AG04450 (cell line): ENCODE measurements around the gene TBL1XR1. TPM values are rescaled to one million over a fixed set of nuclear protein-coding genes. Genes with fewer than 3 reads are reported as not detected.

ENCODE experiments used
- CTCF ChIA-PET: fragments of 300-600, 350-600 bp; formaldehyde crosslinking; extraction: SDS; loops from one replicate; lab custom pipeline; 2022; ENCODE audit warnings: antibody characterized with exemption, inconsistent platforms; lab: Charles Lee
- POLR2A ChIA-PET: fragments of 350-600 bp; formaldehyde crosslinking; extraction: SDS; loops from one replicate; lab custom pipeline; 2021; ENCODE audit warnings: antibody characterized with exemption, inconsistent platforms; lab: Yijun Ruan, JAX
- DNase-seq: peaks from one replicate; pipeline ENCODE4 v3.0.0-alpha.2; 2011; ENCODE audit warnings: low read depth, low spot score
- H3K27ac ChIP-seq: one replicate; pipeline ENCODE4 v1.5.1; 2012; ENCODE audit warnings: low read depth, low read length, control low read depth
- H3K27me3 ChIP-seq: one replicate; pipeline ENCODE4 v1.6.0; 2012; ENCODE audit warnings: low read length; ENCODE audit not compliant: control insufficient read depth, insufficient read depth
- H3K4me3 ChIP-seq: 2 replicates; pipeline ENCODE4 v1.5.1; 2011; ENCODE audit warnings: mild to moderate bottlenecking, low read depth, low read length, control low read depth
- H3K9me3 ChIP-seq: 2 replicates; pipeline ENCODE4 v1.5.1; 2012; ENCODE audit warnings: low read length; ENCODE audit not compliant: control insufficient read depth, insufficient read depth
- polyA minus RNA-seq: library from RNA; depleted of rRNA, polyadenylated mRNA; stranded (reverse); fragments of >200 nt; gene quantifications from 2 replicates; pipeline ENCODE4 v1.2.3, GENCODE V29; 2011; rRNA and poly(A)+ RNA removed
- polyA plus RNA-seq: library from polyadenylated mRNA; depleted of rRNA; stranded (reverse); fragments of >200 nt; gene quantifications from 2 replicates; pipeline ENCODE4 v1.2.3, GENCODE V29; 2011; rRNA removed
- TF ChIP-seq, protein P1 (sequence below): IDR thresholded peaks from 2 replicates; pipeline ENCODE4 v1.5.1; 2011; ENCODE audit warnings: low read depth, low read length, control low read depth, inconsistent platforms

Gene TBL1XR1
- polyA plus RNA-seq: 199 and 207 TPM in 2 replicates
- polyA minus RNA-seq: 725 and 834 TPM in 2 replicates

DNA sequence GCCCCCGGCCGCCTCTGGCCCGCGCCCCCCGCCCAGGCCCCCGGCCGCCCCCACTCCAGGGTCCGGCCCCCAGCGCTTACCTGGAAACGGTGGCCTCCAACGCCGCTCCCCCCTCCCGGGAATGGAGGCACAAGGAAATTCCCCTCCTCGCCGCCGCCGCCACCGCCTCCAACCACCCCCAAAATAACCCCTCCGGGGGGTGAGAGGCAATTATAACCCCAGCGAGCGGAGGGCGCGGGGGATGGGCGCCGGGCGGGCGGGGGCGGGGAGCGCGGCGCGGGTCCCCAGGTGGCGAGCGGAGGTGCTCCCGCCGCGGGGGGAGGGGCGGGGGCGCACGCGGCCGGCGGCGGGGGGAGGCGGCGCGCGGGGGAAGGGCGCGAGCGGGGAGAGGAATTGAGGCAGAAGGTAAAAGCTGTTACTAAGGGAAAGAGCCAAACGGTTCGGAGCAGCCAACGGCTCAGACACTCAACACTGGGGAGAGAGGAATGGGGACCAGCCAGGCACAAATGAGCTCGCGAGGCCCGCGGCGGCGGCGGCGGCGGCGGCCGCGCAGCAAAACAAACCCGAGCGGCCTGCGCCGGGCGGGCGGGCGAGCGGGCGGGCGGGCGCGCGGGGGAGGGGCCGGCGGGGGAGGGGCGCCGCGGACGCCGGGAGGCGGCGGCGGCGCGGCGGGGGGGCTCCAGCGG is at the start of gene TBL1XR1:
TSS of gene TBL1XR1 (minus strand) at position 442 of the 686 bp plus-strand sequence. CDS start 132,505 bp downstream, outside the sequence.
- DNase-seq: peak; percentile 83
- CTCF ChIA-PET: interaction anchor here (0.5 kb wide), 1 partner anchor 163 kb away, joined by 6 read pairs; no protein-coding TSS in a partner anchor
- no peaks in the 10 kb centered on the region for H3K27me3 ChIP-seq
- H3K4me3 ChIP-seq: peak within 1 kb of the TSS; percentile 92
- TF ChIP-seq, protein P1, sequence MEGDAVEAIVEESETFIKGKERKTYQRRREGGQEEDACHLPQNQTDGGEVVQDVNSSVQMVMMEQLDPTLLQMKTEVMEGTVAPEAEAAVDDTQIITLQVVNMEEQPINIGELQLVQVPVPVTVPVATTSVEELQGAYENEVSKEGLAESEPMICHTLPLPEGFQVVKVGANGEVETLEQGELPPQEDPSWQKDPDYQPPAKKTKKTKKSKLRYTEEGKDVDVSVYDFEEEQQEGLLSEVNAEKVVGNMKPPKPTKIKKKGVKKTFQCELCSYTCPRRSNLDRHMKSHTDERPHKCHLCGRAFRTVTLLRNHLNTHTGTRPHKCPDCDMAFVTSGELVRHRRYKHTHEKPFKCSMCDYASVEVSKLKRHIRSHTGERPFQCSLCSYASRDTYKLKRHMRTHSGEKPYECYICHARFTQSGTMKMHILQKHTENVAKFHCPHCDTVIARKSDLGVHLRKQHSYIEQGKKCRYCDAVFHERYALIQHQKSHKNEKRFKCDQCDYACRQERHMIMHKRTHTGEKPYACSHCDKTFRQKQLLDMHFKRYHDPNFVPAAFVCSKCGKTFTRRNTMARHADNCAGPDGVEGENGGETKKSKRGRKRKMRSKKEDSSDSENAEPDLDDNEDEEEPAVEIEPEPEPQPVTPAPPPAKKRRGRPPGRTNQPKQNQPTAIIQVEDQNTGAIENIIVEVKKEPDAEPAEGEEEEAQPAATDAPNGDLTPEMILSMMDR: no peak
- POLR2A ChIA-PET: interaction anchor here (1.8 kb wide), 1 partner anchor 163 kb away, joined by 32 read pairs; no protein-coding TSS in a partner anchor
- peak within 1 kb of the TSS; percentile 92 for H3K27ac ChIP-seq
- no peaks in the 10 kb centered on the region; the same call in 1 of the 2 replicates for H3K9me3 ChIP-seq

DNA sequence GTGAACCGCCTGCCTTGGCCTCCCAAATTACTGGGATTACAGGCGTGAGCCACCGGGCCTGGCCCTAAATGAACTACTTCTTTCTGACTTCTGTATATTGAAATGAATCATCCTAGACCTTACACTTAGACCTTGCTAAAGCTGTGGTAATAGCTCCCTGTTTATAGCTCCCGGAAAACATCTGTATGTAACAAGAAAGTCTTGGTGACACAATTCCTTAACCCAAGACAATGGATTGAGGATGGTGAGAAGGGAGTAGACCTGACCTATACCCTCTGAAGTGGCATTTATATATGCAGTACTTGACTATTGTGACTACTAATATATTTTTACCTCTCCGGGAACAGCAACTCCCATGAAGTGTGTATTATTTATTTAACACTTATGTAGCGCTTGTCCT is 48.0 kb upstream of the TBL1XR1 start:
- H3K27me3 ChIP-seq: no peaks in the 10 kb centered on the region
- POLR2A ChIA-PET: no interaction called here
- H3K4me3 ChIP-seq: no peak overlapping the region
- TF ChIP-seq, protein P1: no peak
- H3K9me3 ChIP-seq: no peaks in the 10 kb centered on the region; the same call in 1 of the 2 replicates
- CTCF ChIA-PET: interaction anchor here (0.6 kb wide), 1 partner anchor 11 kb away, joined by 8 read pairs; no protein-coding TSS in a partner anchor
- H3K27ac ChIP-seq: no peak overlapping the region
- DNase-seq: no peak

DNA sequence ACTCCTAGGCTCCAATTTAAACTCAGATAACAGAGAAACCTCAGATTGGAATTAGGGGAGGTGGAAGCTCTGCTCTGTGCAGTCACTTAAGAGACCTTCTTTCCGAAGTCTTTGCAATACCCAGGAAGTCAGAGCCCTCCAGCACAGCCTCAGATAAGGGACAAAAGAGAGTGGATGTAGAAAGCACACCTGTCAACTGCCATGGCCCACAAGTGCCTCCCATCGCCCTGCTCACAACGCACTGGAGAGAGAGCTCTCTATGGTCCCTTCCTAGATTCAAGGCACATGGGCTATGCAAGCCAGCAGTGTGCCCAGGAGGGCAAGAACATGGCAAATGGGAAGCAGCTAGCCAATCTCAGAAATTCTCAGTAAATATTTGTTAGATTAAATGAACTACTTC is 47.3 kb upstream of the TBL1XR1 start:
- Histone ChIP-seq H3K9me3 (no peaks in the 10 kb centered on the region; the same call in 1 of the 2 replicates), H3K27me3 (no peaks in the 10 kb centered on the region), H3K27ac (no peak overlapping the region), H3K4me3 (no peak overlapping the region)
- ChIA-PET CTCF (interaction anchor here (0.6 kb wide), 1 partner anchor 10 kb away, joined by 8 read pairs; no protein-coding TSS in a partner anchor), POLR2A (no interaction called here)
- TF ChIP-seq, protein P1: no peak
- DNase-seq: no peak

DNA sequence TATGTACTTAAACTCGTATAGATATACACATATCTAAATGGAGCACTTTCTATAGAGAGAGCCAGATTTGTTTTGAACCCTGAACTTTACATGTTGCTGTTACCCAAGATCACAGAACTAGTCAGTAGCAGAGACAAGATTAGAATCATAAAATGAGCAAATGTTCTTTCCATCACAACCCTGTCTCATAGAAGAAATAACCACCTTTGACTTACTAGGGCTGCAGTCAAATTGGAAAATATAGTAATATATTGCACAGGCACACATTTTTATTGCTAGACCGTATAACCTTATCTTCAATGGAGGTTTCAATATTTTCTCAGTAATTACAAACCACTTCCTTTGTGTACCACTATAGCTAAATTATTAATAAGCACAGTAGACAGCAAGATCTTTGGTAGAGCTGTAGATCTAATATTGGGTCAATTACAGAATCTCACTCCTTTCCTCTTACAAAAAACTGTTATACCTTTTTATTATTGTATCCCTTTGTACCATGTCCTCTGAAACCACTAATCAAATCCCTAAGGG is 41.5 kb upstream of the TBL1XR1 start:
- no peak overlapping the region for H3K27ac ChIP-seq
- DNase-seq: no peak
- no peak overlapping the region for H3K4me3 ChIP-seq
- CTCF ChIA-PET: no interaction called here
- TF ChIP-seq, protein P1: no peak
- H3K9me3 ChIP-seq: no peaks in the 10 kb centered on the region
- POLR2A ChIA-PET: no interaction called here
- no peaks in the 10 kb centered on the region for H3K27me3 ChIP-seq

DNA sequence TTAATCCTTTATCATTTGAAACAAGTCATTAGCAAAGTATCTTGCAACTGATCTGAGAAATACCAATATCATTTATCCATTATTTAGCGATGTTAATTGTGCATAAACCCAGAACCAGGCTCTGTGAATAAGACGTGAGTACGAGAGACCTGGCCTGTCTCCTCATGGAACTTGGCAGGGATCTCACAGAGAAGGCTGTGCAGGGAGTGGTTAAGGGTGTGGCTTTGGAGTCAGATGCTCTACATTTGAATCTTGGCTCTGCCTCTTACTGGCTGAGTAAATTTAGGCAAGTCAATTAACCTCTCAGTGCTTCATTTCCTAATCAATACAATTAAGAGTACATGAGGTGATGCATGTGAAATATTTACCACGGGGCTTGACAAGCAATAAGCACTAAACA is 39.9 kb upstream of the TBL1XR1 start:
- POLR2A ChIA-PET: no interaction called here
- DNase-seq: no peak

More for the DNA sequence above, 39.9 kb upstream of the TBL1XR1 start:
- H3K27ac ChIP-seq: no peak overlapping the region
- TF ChIP-seq, protein P1: no peak
- CTCF ChIA-PET: no interaction called here
- H3K27me3 ChIP-seq: no peaks in the 10 kb centered on the region
- peaks cover 3% of the 10 kb centered on the region; the same call in 1 of the 2 replicates for H3K9me3 ChIP-seq
- no peak overlapping the region for H3K4me3 ChIP-seq
